HepG2 (cell line): ENCODE measurements around the gene MUC6. TPM values are rescaled to one million over a fixed set of nuclear protein-coding genes. Genes with fewer than 3 reads are reported as not detected.

Experiments used
- ATAC-seq: fragments of 200-7000 bp; cut with Tn5 transposase; 3 replicates; pipeline ENCODE4 v1.9.1; 2020; ENCODE audit warnings: mild to moderate bottlenecking, moderate library complexity
- BruUV-seq: library from RNA; stranded (reverse); fragments of 400-500 nt; replicated peaks from 2 replicates; lab custom pipeline; 2021; lab: Mats Ljungman, UMichigan
- CTCF ChIA-PET: fragments of 300-600 bp; formaldehyde crosslinking; extraction: SDS; loops from one replicate; lab custom pipeline; 2021; ENCODE audit warnings: low total read pairs, inconsistent platforms, low intra/inter-chr PET ratio; lab: Yijun Ruan, JAX
- POLR2A ChIA-PET: fragments of 350-600 bp; sonication (Branson Sonifier 250); formaldehyde crosslinking; loops from one replicate; lab custom pipeline; 2020; ENCODE audit warnings: antibody characterized with exemption, inconsistent platforms; lab: Yijun Ruan, JAX
- DNase-seq: peaks from one replicate; pipeline ENCODE4 v3.0.0-alpha.2; 2015; ENCODE audit warnings: low spot score
- FAIRE-seq: peaks from 3 replicates; lab custom pipeline; 2011; peaks lifted over from hg19 to GRCh38; lab: Jason Lieb, UNC
- H2AFZ ChIP-seq: one replicate; pipeline ENCODE4 v1.6.1; 2011; ENCODE audit warnings: low read length, inconsistent platforms
- H3K27ac ChIP-seq: fragments of 300-600 bp; 3 replicates; pipeline ENCODE4 v1.8.0; 2011; ENCODE audit warnings: mixed run types, mild to moderate bottlenecking, mixed read lengths, low read length, inconsistent platforms; ENCODE audit not compliant: insufficient read depth; ENCODE audit errors: extremely low read length
- H3K27me3 ChIP-seq, 2 experiments: fragments of 200-600 bp in 1 of 2; 2 replicates in 1 of 2; 3 replicates in 1 of 2; pipeline versions ENCODE4 v1.6.0 to v1.8.0; 2011; ENCODE audit warnings: low read length in 2 of 2, mild to moderate bottlenecking in 2 of 2, moderate library complexity in 2 of 2, inconsistent platforms in 1 of 2; ENCODE audit not compliant: insufficient read depth in 2 of 2, control insufficient read depth in 1 of 2
- H3K36me3 ChIP-seq, 2 experiments: fragments of 200-600 bp in 1 of 2; replicated peaks in 1 of 2; 2 replicates in 1 of 2; 3 replicates in 1 of 2; pipeline versions ENCODE4 v1.5.1 to v1.8.0; 2011; ENCODE audit warnings: low read length in 2 of 2, inconsistent platforms in 1 of 2; ENCODE audit not compliant: insufficient read depth in 2 of 2, control insufficient read depth in 1 of 2
- H3K4me1 ChIP-seq: 2 replicates; pipeline ENCODE4 v1.5.1; 2012; ENCODE audit warnings: low read length, inconsistent platforms; ENCODE audit not compliant: insufficient read depth
- H3K4me2 ChIP-seq: 2 replicates; pipeline ENCODE4 v1.6.0; 2011; ENCODE audit warnings: low read depth, low read length, inconsistent platforms
- H3K4me3 ChIP-seq, 3 experiments: fragments of 200-600 bp in 1 of 3; sonication (generic), shearing (Covaris generic) in 1 of 3; replicated peaks in 1 of 3; 2 replicates each; pipeline ENCODE4 v1.5.1; 2011 to 2016; ENCODE audit warnings: low read length in 3 of 3, inconsistent platforms in 2 of 3, low read depth in 2 of 3, mild to moderate bottlenecking in 2 of 3, control low read depth in 1 of 3, mixed read lengths in 1 of 3; ENCODE audit not compliant: insufficient read depth in 1 of 3
- H3K79me2 ChIP-seq: one replicate; pipeline ENCODE4 v1.6.1; 2011; ENCODE audit warnings: low read length, inconsistent platforms; ENCODE audit not compliant: insufficient read depth
- H3K9ac ChIP-seq: 2 replicates; pipeline ENCODE4 v1.6.0; 2011; ENCODE audit warnings: mild to moderate bottlenecking, low read depth, low read length, inconsistent platforms; ENCODE audit not compliant: insufficient read depth
- H3K9me3 ChIP-seq: 2 replicates; pipeline ENCODE4 v1.5.1; 2012; ENCODE audit warnings: mild to moderate bottlenecking, low read length
- H4K20me1 ChIP-seq: 2 replicates; pipeline ENCODE4 v1.6.0; 2011; ENCODE audit warnings: inconsistent platforms, mild to moderate bottlenecking, low read length, moderate library complexity; ENCODE audit not compliant: insufficient read depth
- MATR3 ChIP-seq: sonication (generic); formaldehyde crosslinking; IDR thresholded peaks from 2 replicates; pipeline ENCODE4 v1.4.0; 2020; ENCODE audit warnings: missing genetic modification reagents
- TOE1 ChIP-seq: sonication (generic); formaldehyde crosslinking; IDR thresholded peaks from 2 replicates; pipeline ENCODE4 v1.4.0; 2020; ENCODE audit warnings: mild to moderate bottlenecking, missing genetic modification reagents
- ZNF10 ChIP-seq: sonication (generic); formaldehyde crosslinking; IDR thresholded peaks from 2 replicates; pipeline ENCODE4 v1.4.0; 2020; ENCODE audit warnings: mild to moderate bottlenecking, low read depth, missing genetic modification reagents, borderline replicate concordance
- ZNF879 ChIP-seq: sonication (generic); formaldehyde crosslinking; IDR thresholded peaks from 2 replicates; pipeline ENCODE4 v1.8.1; 2023; ENCODE audit warnings: missing genetic modification reagents
- ZSCAN30 ChIP-seq: sonication (generic); formaldehyde crosslinking; IDR thresholded peaks from 2 replicates; pipeline ENCODE4 v1.5.0; 2020; ENCODE audit warnings: mild to moderate bottlenecking, missing genetic modification reagents
- WGBS: methylation state at CpG from one replicate; pipeline ENCODE4 v1.1.6; 2017; ENCODE audit warnings: low lambda C conversion rate; 5-methylcytosine and 5-hydroxymethylcytosine counted together
- in situ Hi-C: cut with HindIII; loops from 2 replicates; pipeline ENCODE4 v1.10.0; 2017; ENCODE audit warnings: low pct_unique_long_range_greater_than_20kb; ENCODE audit not compliant: extremely low pct_ligation_motif_present
- intact Hi-C: fragments of 100-400 bp; cut with micrococcal nuclease; formaldehyde crosslinking; loops from one replicate; pipeline ENCODE4 v1.10.0; 2022; ENCODE audit not compliant: unreplicated experiment
- polyA plus RNA-seq, 8 experiments: library from polyadenylated mRNA; depleted of rRNA in 3 of 8; stranded (reverse) in 7 of 8; unstranded in 1 of 8; fragments of >200 nt; fragmentation: Illumina TruSeq in 4 of 8; extraction: Trizol in 4 of 8; gene quantifications; 2 replicates each; pipeline versions ENCODE4 v1.2.1 to v1.2.3, GENCODE V29; 2011 to 2016; ENCODE audit warnings: low read depth in 4 of 8, missing spikeins in 1 of 8, mixed read lengths in 1 of 8; ENCODE audit not compliant: insufficient read depth in 1 of 8
- total RNA-seq, 5 experiments: library from RNA; depleted of rRNA; stranded (reverse); fragments of >200 nt; fragmentation: Illumina TruSeq; extraction: Trizol; gene quantifications; 2 replicates each; pipeline ENCODE4 v1.2.3, GENCODE V29; 2016; ENCODE audit warnings: low read depth in 1 of 5
- TF ChIP-seq, protein P1 (sequence below), 2 experiments: sonication (generic) in 1 of 2; formaldehyde crosslinking in 1 of 2; IDR thresholded peaks; 2 replicates each; pipeline versions ENCODE4 v1.4.0 to v1.6.1; 2018 to 2020; ENCODE audit warnings: missing genetic modification reagents in 2 of 2, borderline replicate concordance in 1 of 2, low read depth in 1 of 2, mild to moderate bottlenecking in 1 of 2, missing biosample characterization in 1 of 2
- TF ChIP-seq, protein P2 (sequence below): IDR thresholded peaks from 2 replicates; pipeline ENCODE4 v1.6.1; 2016; ENCODE audit warnings: mild to moderate bottlenecking, missing biosample characterization, missing genetic modification reagents
- TF ChIP-seq, protein P3 (sequence below): sonication (generic); formaldehyde crosslinking; IDR thresholded peaks from 2 replicates; pipeline ENCODE4 v1.4.0; 2020; ENCODE audit warnings: missing genetic modification reagents, borderline replicate concordance

MUC6 gene
- total and polyA plus RNA-seq, 2 of the 13 experiments (the other 11 are each of a cell fraction or from before 2014, with no cell fraction given) = not detected

DNA sequence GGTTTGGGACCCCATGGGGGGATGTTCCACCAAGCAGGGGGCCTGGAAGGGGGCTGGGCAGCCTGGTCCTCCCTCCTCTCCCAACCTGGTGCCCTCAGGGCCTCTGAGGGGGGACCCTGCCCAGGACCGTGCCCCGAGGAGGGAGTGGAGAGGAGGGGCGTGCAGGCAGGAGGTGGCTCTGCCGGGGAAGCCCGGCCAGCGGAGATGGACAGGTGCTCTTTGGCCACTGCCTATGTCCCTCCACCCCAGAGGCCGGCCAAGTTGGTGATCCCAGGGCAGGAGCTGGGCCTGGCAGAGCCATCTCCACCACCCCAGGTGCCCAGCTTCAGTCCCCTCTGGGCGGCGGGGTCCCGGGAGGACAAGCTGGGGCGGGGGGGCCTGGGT, 40.5 kb upstream of the MUC6 start:
- peaks cover 20% of the 10 kb centered on the region for H3K4me1 ChIP-seq
- DNase-seq (no peak), ATAC-seq (no peak), FAIRE-seq (no peak)
- no peaks in the 10 kb centered on the region for H3K79me2 ChIP-seq
- no peak overlapping the region for H3K9ac ChIP-seq
- H3K36me3 ChIP-seq = no peaks in the 10 kb centered on the region
- TF ChIP-seq ZSCAN30 (CRISPR knock-in tag) = no peak
- no peak for TF ChIP-seq ZNF10
- no peak for TF ChIP-seq MATR3 (CRISPR knock-in tag)
- TF ChIP-seq, protein P1, sequence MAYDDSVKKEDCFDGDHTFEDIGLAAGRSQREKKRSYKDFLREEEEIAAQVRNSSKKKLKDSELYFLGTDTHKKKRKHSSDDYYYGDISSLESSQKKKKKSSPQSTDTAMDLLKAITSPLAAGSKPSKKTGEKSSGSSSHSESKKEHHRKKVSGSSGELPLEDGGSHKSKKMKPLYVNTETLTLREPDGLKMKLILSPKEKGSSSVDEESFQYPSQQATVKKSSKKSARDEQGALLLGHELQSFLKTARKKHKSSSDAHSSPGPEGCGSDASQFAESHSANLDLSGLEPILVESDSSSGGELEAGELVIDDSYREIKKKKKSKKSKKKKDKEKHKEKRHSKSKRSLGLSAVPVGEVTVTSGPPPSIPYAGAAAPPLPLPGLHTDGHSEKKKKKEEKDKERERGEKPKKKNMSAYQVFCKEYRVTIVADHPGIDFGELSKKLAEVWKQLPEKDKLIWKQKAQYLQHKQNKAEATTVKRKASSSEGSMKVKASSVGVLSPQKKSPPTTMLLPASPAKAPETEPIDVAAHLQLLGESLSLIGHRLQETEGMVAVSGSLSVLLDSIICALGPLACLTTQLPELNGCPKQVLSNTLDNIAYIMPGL (CRISPR knock-in tag; IDR thresholded peaks at IDR 0.05; ENCODE audit: borderline replicate concordance in 1 of 2, low read depth in 1 of 2) = no peak
- TF ChIP-seq, protein P2, sequence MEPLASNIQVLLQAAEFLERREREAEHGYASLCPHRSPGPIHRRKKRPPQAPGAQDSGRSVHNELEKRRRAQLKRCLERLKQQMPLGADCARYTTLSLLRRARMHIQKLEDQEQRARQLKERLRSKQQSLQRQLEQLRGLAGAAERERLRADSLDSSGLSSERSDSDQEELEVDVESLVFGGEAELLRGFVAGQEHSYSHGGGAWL (CRISPR knock-in tag) = no peak
- TF ChIP-seq ZNF879 (CRISPR knock-in tag) = no peak
- TF ChIP-seq, protein P3, sequence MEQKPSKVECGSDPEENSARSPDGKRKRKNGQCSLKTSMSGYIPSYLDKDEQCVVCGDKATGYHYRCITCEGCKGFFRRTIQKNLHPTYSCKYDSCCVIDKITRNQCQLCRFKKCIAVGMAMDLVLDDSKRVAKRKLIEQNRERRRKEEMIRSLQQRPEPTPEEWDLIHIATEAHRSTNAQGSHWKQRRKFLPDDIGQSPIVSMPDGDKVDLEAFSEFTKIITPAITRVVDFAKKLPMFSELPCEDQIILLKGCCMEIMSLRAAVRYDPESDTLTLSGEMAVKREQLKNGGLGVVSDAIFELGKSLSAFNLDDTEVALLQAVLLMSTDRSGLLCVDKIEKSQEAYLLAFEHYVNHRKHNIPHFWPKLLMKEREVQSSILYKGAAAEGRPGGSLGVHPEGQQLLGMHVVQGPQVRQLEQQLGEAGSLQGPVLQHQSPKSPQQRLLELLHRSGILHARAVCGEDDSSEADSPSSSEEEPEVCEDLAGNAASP (CRISPR knock-in tag) = no peak
- TF ChIP-seq TOE1 (CRISPR knock-in tag) = no peak
- H3K4me3 ChIP-seq = no peak overlapping the region
- intact Hi-C loops = no loop called here
- no peaks in the 10 kb centered on the region for H4K20me1 ChIP-seq
- peaks cover 11 to 37% of the 10 kb centered on the region in 2 experiments; a peak in 4 of 5 replicates for H3K27me3 ChIP-seq
- no peak overlapping the region for H2AFZ ChIP-seq
- ChIA-PET CTCF (no interaction called here), POLR2A (no interaction called here)
- WGBS = no CpG with 5 or more reads among the region's 11 CpGs
- no peak overlapping the region for H3K4me2 ChIP-seq
- in situ Hi-C loops = no loop called here
- no TSS peak for BruUV-seq
- H3K9me3 ChIP-seq = no peaks in the 10 kb centered on the region
- no peak overlapping the region for H3K27ac ChIP-seq
